B cell (primary cell): ENCODE data around the gene FZD2. TPM values are rescaled to one million over a fixed set of nuclear protein-coding genes. Genes with fewer than 3 reads are reported as not detected.

Experiments used
- ATAC-seq: fragments of 200-7000 bp; cut with Tn5 transposase; one replicate; pipeline ENCODE4 v1.10.0; 2021; ENCODE audit warnings: low read depth, mild to moderate bottlenecking, moderate number of reproducible peaks, moderate library complexity
- CTCF ChIA-PET: fragments of 350-600 bp; sonication (Branson Sonifier 250); formaldehyde crosslinking; loops from one replicate; lab custom pipeline; 2021; ENCODE audit warnings: antibody characterized with exemption, inconsistent platforms; lab: Charles Lee
- POLR2A ChIA-PET: fragments of 350-600 bp; sonication (Branson Sonifier 250); formaldehyde crosslinking; loops from one replicate; lab custom pipeline; 2021; ENCODE audit warnings: antibody characterized with exemption; lab: Charles Lee
- DNase-seq: peaks from one replicate; pipeline ENCODE4 v3.0.0; 2013
- H2AFZ ChIP-seq: 2 replicates; pipeline ENCODE4 v1.6.1; 2012; ENCODE audit warnings: mild to moderate bottlenecking, low read depth, low read length; ENCODE audit not compliant: insufficient read depth, poor library complexity, severe bottlenecking
- H3K27ac ChIP-seq, 2 donors: 1 replicate in 1 of 2; 2 replicates in 1 of 2; pipeline ENCODE4 v1.5.1; 2012 to 2013; ENCODE audit warnings: low read length in 2 of 2, mild to moderate bottlenecking in 2 of 2, moderate library complexity in 1 of 2
- H3K27me3 ChIP-seq, 4 experiments: fragments of 200-600 bp in 1 of 4; sonication (generic) in 1 of 4; replicated peaks in 1 of 4; 1 replicate in 2 of 4; 2 replicates in 2 of 4; pipeline versions ENCODE4 v1.6.1 to v1.7.0; 2013 to 2016; ENCODE audit warnings: low read length in 3 of 4, mild to moderate bottlenecking in 2 of 4, mixed read lengths in 1 of 4, moderate library complexity in 1 of 4; ENCODE audit not compliant: insufficient read depth in 4 of 4, control insufficient read depth in 3 of 4; ENCODE audit errors: control extremely low read depth in 1 of 4
- H3K36me3 ChIP-seq, 2 experiments: replicated peaks in 1 of 2; 1 replicate in 1 of 2; 2 replicates in 1 of 2; pipeline versions ENCODE4 v1.6.1 to v1.7.1; 2013; ENCODE audit warnings: low read length in 1 of 2; ENCODE audit not compliant: insufficient read depth in 2 of 2, control insufficient read depth in 1 of 2; ENCODE audit errors: control extremely low read depth in 1 of 2, extremely low read depth in 1 of 2
- H3K4me1 ChIP-seq, 2 donors: fragments of 200-600 bp in 1 of 2; sonication (generic) in 1 of 2; 1 replicate in 1 of 2; 2 replicates in 1 of 2; pipeline versions ENCODE4 v1.5.1 to v1.6.1; 2013 to 2017; ENCODE audit warnings: low read length in 2 of 2; ENCODE audit not compliant: control insufficient read depth in 2 of 2, insufficient read depth in 2 of 2
- H3K4me2 ChIP-seq: replicated peaks from 2 replicates; pipeline ENCODE3; 2012; ENCODE audit warnings: mild to moderate bottlenecking, low read depth, low read length; ENCODE audit not compliant: poor library complexity, severe bottlenecking
- H3K4me3 ChIP-seq, 5 experiments: fragments of 200-600 bp in 1 of 5; sonication (generic) in 1 of 5; 1 replicate in 3 of 5; 2 replicates in 2 of 5; pipeline versions ENCODE4 v1.5.1 to v1.7.0; 2011 to 2016; ENCODE audit warnings: low read length in 4 of 5, mild to moderate bottlenecking in 4 of 5, low read depth in 2 of 5, control low read depth in 1 of 5, moderate library complexity in 1 of 5; ENCODE audit not compliant: insufficient read depth in 1 of 5; ENCODE audit errors: control extremely low read depth in 1 of 5, extremely low read depth in 1 of 5
- H3K79me2 ChIP-seq: fragments of 200-600 bp; sonication (generic); one replicate; pipeline ENCODE4 v1.6.0; 2016; ENCODE audit warnings: low read length; ENCODE audit not compliant: control insufficient read depth, insufficient read depth
- H3K9ac ChIP-seq: fragments of 200-600 bp; sonication (generic); 2 replicates; pipeline ENCODE4 v1.6.1; 2017; ENCODE audit warnings: mild to moderate bottlenecking, low read length, moderate library complexity
- H3K9me3 ChIP-seq, 3 donors: one replicate each; pipeline versions ENCODE4 v1.6.1 to v1.7.1; 2013; ENCODE audit warnings: low read length in 2 of 3; ENCODE audit not compliant: control insufficient read depth in 2 of 3, insufficient read depth in 1 of 3; ENCODE audit errors: control extremely low read depth in 1 of 3
- H4K20me1 ChIP-seq: 2 replicates; pipeline ENCODE4 v1.6.0; 2012; ENCODE audit warnings: mild to moderate bottlenecking, low read length; ENCODE audit not compliant: insufficient read depth, control insufficient read depth, poor library complexity, severe bottlenecking
- H3K27ac Mint-ChIP-seq: one replicate; pipeline ENCODE4 v1.8.0; 2021; ENCODE audit warnings: mixed read lengths
- H3K27me3 Mint-ChIP-seq: one replicate; pipeline ENCODE4 v1.8.0; 2021; ENCODE audit warnings: mixed read lengths
- H3K4me1 Mint-ChIP-seq: one replicate; pipeline ENCODE4 v1.8.0; 2021; ENCODE audit warnings: mixed read lengths
- H3K4me3 Mint-ChIP-seq: one replicate; pipeline ENCODE4 v1.8.0; 2021; ENCODE audit warnings: mixed read lengths
- H3K9me3 Mint-ChIP-seq: one replicate; pipeline ENCODE4 v1.8.0; 2022; ENCODE audit warnings: mixed read lengths; ENCODE audit not compliant: insufficient read depth
- CTCF ChIP-seq: fragments of 200-600 bp; IDR thresholded peaks from one replicate; pipeline ENCODE4 v1.8.0; 2022; ENCODE audit warnings: antibody characterized with exemption, mild to moderate bottlenecking
- EZH2 ChIP-seq: IDR thresholded peaks from 2 replicates; pipeline ENCODE4 v1.6.1; 2012; ENCODE audit warnings: borderline replicate concordance, low read depth, mild to moderate bottlenecking, moderate library complexity, low read length; ENCODE audit not compliant: insufficient read depth, poor library complexity, severe bottlenecking
- WGBS: methylation state at CpG from one replicate; pipeline ENCODE4 v1.1.5; 2013; ENCODE audit warnings: missing lambda C conversion rate; ENCODE audit not compliant: insufficient coverage; 5-methylcytosine and 5-hydroxymethylcytosine counted together
- intact Hi-C: fragments of 100-400 bp; cut with micrococcal nuclease; formaldehyde crosslinking; loops from one replicate; pipeline ENCODE4 v1.10.0; 2022
- polyA plus RNA-seq: library from polyadenylated mRNA; depleted of rRNA; stranded (reverse); fragments of >200 nt; gene quantifications from 2 replicates; pipeline ENCODE4 v1.2.3, GENCODE V29; 2012
- total RNA-seq, 2 donors: library from RNA; stranded (reverse); fragments of 120-200 nt in 1 of 2; gene quantifications; 1 replicate in 1 of 2; 2 replicates in 1 of 2; pipeline versions ENCODE4 v1.2.3 to v1.2.4, GENCODE V29; 2013 to 2022

FZD2 gene
- total and polyA plus RNA-seq, 2 donors (not counting 1 experiment from before 2014, with no cell fraction given), result 1.6 to 2.5 TPM

- CTCF ChIA-PET, result interaction anchor here (0.5 to 2.0 kb wide), 4 partner anchors 11 to 89 kb away, joined by 3 to 15 read pairs (median 6); no protein-coding TSS in a partner anchor
- POLR2A ChIA-PET, result no interaction called here
- H2AFZ ChIP-seq, result no peak overlapping the region
- WGBS, result no CpG with 5 or more reads among the region's 4 CpGs
- peaks cover 0 to 12% (median 5%) of the 10 kb centered on the region in 3 donors for H3K9me3 ChIP-seq
- H3K4me1 ChIP-seq, result no peaks in the 10 kb centered on the region
- no peak overlapping the region for H3K27ac ChIP-seq
- no peak overlapping the region for H3K4me2 ChIP-seq
- H3K27me3 Mint-ChIP-seq, result peaks cover 38% of the 10 kb centered on the region
- H3K4me3 ChIP-seq, result no peak overlapping the region
- H3K4me3 Mint-ChIP-seq, result no peak overlapping the region
- peaks cover 0 to 19% (median 6%) of the 10 kb centered on the region in 4 experiments for H3K27me3 ChIP-seq
- no peak overlapping the region for H3K9ac ChIP-seq
- no peak overlapping the region for H3K27ac Mint-ChIP-seq
- no peaks in the 10 kb centered on the region for H4K20me1 ChIP-seq
- no peaks in the 10 kb centered on the region for H3K9me3 Mint-ChIP-seq
- DNase-seq (no peak), ATAC-seq (no peak)
- no peaks in the 10 kb centered on the region for H3K36me3 ChIP-seq
- H3K4me1 Mint-ChIP-seq, result no peaks in the 10 kb centered on the region
- no peaks in the 10 kb centered on the region for H3K79me2 ChIP-seq
- TF ChIP-seq CTCF (no peak), EZH2 (no peak)
- intact Hi-C loops, result no loop called here
Measured at GRCh38 chr17:44546671-44547606, 10.3 kb upstream of the FZD2 start.
